Measurements from ENCODE around the gene INKA2.

- TF ChIP-seq HNF4A (conservative IDR thresholded peaks at IDR 0.05): no peak
- TF ChIP-seq CTCF (IDR thresholded peaks at IDR 0.05; ENCODE audit: low read depth, low read length, missing input control): no peak
- no peak for TF ChIP-seq YY1 (IDR thresholded peaks at IDR 0.05)
- TF ChIP-seq JUND (IDR thresholded peaks at IDR 0.05): no peak
- TF ChIP-seq RAD21 (IDR thresholded peaks at IDR 0.05): no peak
- no peak for TF ChIP-seq EGR1 (IDR thresholded peaks at IDR 0.05; ENCODE audit: low read depth in 2 of 2)
- no peak for TF ChIP-seq SP1 (IDR thresholded peaks at IDR 0.05)
- TF ChIP-seq ZBTB33 (IDR thresholded peaks at IDR 0.05): no peak
- no peak for TF ChIP-seq ATF3 (IDR thresholded peaks at IDR 0.05)
- no peak for TF ChIP-seq TAF1 (conservative IDR thresholded peaks at IDR 0.05)
- no peak for TF ChIP-seq MAX (IDR thresholded peaks at IDR 0.05)
Measured at GRCh38 chr1:111720274-111720976, 18.8 kb downstream of the INKA2 start.
